Progenitor cell of endocrine pancreas (in vitro differentiated cells): Measurements from ENCODE around the gene PPP1R1C. TPM values are rescaled to one million over a fixed set of nuclear protein-coding genes. Genes with fewer than 3 reads are reported as not detected.

Experiments
- DNase-seq: peaks from one replicate; pipeline ENCODE4 v3.0.0; 2021; ENCODE audit warnings: low spot score; ENCODE audit not compliant: unreplicated experiment
- H3K27ac Mint-ChIP-seq: 2 replicates; pipeline ENCODE4 v1.8.0; 2021; ENCODE audit warnings: mild to moderate bottlenecking, moderate library complexity, mixed read lengths
- H3K27me3 Mint-ChIP-seq: 2 replicates; pipeline ENCODE4 v1.8.0; 2021; ENCODE audit warnings: mixed read lengths
- H3K36me3 Mint-ChIP-seq: 2 replicates; pipeline ENCODE4 v1.8.0; 2022; ENCODE audit warnings: mixed read lengths; ENCODE audit not compliant: insufficient read depth
- H3K4me1 Mint-ChIP-seq: 2 replicates; pipeline ENCODE4 v1.8.0; 2021; ENCODE audit warnings: low read depth, mixed read lengths
- H3K4me3 Mint-ChIP-seq: 2 replicates; pipeline ENCODE4 v1.8.0; 2021; ENCODE audit warnings: low read depth, mild to moderate bottlenecking, moderate library complexity, mixed read lengths
- H3K9me3 Mint-ChIP-seq: 2 replicates; pipeline ENCODE4 v1.8.0; 2021; ENCODE audit warnings: low read depth, mixed read lengths
- total RNA-seq: library from RNA; stranded (reverse); gene quantifications from 2 replicates; pipeline ENCODE4 v1.2.1, GENCODE V29; 2021
- TF ChIP-seq, protein P1 (sequence below): fragments of 200-600 bp; sonication (generic); IDR thresholded peaks from one replicate; pipeline ENCODE4 v1.5.0; 2021; ENCODE audit warnings: antibody characterized with exemption, mild to moderate bottlenecking; ENCODE audit not compliant: unreplicated experiment

The PPP1R1C gene
- total RNA-seq, 1 donor from 2014 or later = 5.6 TPM

DNA sequence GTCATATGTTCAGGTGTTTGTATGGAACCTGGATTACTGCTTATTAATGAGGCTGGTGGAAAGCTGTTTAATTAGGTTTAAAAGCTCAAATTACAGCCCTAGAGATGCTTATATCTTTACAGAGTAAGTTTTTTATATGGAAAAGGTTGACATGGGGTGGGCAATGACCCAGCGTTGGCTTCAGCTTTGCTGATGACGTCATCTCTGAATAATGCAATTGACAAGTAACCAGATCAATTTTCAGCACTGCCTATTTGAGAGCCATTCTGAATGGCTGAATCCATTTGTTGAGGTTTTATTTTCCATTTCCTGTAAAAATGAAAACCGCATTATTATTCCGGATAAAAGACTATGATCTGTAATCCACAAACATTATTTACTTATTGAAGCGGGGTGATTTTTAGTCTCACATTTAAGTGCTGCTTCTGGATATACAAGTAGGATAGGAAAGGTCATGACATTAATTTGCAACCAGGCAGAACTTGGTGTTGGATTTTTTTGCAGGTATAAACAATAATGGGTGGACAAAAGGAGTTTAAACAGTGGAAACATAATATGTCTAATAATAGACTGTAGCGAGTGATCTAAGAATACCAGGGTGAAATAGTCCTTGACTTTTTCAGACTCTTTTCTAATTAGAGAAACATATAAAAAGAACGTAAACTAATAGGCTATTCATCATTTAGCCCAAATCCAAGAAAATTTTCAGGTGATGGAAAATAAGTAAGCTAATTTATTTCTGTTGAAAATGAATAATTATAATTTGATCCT lies 2.7 kb downstream of the PPP1R1C start:
- Mint-ChIP-seq H3K36me3 (no peaks in the 10 kb centered on the region), H3K4me1 (peaks cover 7% of the 10 kb centered on the region), H3K4me3 (no peak overlapping the region), H3K27ac (no peak overlapping the region), H3K27me3 (no peaks in the 10 kb centered on the region), H3K9me3 (no peaks in the 10 kb centered on the region)
- TF ChIP-seq, protein P1, sequence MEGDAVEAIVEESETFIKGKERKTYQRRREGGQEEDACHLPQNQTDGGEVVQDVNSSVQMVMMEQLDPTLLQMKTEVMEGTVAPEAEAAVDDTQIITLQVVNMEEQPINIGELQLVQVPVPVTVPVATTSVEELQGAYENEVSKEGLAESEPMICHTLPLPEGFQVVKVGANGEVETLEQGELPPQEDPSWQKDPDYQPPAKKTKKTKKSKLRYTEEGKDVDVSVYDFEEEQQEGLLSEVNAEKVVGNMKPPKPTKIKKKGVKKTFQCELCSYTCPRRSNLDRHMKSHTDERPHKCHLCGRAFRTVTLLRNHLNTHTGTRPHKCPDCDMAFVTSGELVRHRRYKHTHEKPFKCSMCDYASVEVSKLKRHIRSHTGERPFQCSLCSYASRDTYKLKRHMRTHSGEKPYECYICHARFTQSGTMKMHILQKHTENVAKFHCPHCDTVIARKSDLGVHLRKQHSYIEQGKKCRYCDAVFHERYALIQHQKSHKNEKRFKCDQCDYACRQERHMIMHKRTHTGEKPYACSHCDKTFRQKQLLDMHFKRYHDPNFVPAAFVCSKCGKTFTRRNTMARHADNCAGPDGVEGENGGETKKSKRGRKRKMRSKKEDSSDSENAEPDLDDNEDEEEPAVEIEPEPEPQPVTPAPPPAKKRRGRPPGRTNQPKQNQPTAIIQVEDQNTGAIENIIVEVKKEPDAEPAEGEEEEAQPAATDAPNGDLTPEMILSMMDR = no peak
- DNase-seq = no peak

DNA sequence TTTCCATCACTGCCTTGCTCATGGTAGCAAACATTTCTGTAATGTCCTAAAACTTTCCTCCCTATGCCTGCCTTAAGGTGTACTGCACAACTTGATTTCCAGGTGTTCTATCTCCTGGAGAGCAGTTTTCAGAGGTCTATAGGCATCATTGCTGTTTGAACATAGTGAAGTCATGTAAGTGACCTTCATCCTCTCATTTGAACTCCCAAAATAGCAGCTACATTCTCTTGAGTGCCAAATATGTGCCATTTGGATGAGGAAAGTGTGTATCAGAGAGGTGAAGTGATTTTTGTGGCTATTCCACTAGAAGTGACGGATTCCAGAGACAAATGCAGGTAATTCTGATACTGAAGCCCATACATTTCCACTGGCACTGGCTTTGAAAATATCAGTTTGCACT lies 3.4 kb downstream of the PPP1R1C start:
- no peak for DNase-seq
- Mint-ChIP-seq H3K4me3 (no peak overlapping the region), H3K27ac (no peak overlapping the region), H3K27me3 (no peaks in the 10 kb centered on the region), H3K4me1 (peaks cover 7% of the 10 kb centered on the region), H3K36me3 (no peaks in the 10 kb centered on the region), H3K9me3 (no peaks in the 10 kb centered on the region)
- TF ChIP-seq, protein P1 = no peak

DNA sequence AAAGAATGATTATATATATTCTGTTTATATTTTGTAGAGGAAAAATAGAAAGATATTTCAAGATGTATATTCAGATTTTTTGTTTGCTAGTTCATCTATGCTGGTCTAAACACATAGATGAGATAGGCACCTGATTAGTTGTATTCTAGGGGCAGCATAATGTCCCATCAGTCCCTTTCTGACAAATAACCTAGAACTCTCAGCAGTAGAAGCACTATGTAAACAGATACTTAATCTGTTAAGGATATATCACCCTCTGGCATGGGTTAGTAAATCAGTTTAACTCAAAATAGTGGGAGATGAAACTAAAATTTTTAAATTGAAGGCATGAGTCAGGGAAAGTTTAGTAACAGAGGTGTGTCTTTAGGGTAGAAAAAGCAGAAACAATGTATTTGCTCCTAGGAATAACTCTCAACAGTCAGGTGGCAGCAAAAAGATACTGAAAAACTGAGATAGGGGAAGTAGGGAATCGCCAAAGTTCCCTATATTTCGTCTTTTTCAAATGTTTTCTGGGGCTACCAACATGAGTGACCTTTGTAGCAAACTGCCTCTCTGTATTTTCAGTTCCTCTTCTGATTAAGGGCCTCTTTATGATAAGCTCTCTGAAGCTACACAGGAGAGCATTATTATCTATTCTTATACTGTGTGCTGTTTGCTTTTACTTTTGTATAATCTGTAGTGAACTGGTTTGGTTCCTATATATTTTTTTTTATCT lies 5.7 kb downstream of the PPP1R1C start:
- Mint-ChIP-seq H3K4me1 (peaks cover 7% of the 10 kb centered on the region), H3K9me3 (no peaks in the 10 kb centered on the region), H3K27ac (no peak overlapping the region), H3K36me3 (no peaks in the 10 kb centered on the region), H3K4me3 (no peak overlapping the region), H3K27me3 (no peaks in the 10 kb centered on the region)
- TF ChIP-seq, protein P1 = no peak
- DNase-seq = no peak

DNA sequence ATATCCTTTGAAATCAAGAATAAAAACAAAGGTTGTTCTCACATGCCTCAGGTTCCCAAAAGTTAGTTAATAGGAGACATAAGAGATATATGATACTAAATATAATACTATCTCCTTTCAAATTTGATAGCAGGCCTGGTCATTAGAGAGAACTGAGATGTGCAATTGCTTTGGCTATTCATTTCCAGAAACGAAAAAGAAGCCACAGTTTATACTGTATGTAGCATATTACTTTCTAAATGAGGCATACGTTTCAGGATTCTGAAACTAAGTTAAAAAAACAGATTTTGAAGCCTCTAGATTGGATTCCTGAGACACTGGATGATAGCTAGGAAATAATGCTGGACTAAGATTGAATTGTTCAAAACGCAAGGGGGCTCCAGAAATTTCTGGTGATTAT lies 7.1 kb downstream of the PPP1R1C start:
- H3K27me3 Mint-ChIP-seq = no peaks in the 10 kb centered on the region
- H3K4me1 Mint-ChIP-seq = peaks cover 7% of the 10 kb centered on the region
- H3K27ac Mint-ChIP-seq = no peak overlapping the region
- TF ChIP-seq, protein P1 = no peak
- H3K9me3 Mint-ChIP-seq = no peaks in the 10 kb centered on the region
- H3K36me3 Mint-ChIP-seq = no peaks in the 10 kb centered on the region
- no peak overlapping the region for H3K4me3 Mint-ChIP-seq
- no peak for DNase-seq

DNA sequence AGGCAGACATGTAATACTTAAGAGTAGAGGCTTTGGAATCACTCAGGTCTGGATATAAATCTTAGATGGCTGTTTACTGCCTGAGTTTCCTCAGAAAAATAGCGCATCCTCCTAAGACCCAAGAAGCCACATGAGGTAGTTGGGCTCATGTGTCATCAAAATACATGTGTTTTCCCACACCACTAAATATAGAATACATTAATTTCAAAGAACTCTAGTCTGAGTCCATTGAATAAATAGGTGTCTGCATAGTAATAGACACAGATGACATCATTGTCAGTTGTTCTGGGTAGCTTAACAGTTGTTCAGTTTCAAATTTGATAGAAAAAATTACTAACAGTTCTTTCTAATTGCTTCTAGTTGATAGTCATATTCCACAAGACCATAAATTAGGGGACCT lies 9.6 kb downstream of the PPP1R1C start:
- TF ChIP-seq, protein P1 = no peak
- Mint-ChIP-seq H3K27me3 (no peaks in the 10 kb centered on the region), H3K27ac (no peak overlapping the region), H3K4me1 (peaks cover 4% of the 10 kb centered on the region), H3K9me3 (no peaks in the 10 kb centered on the region), H3K36me3 (no peaks in the 10 kb centered on the region), H3K4me3 (no peak overlapping the region)
- DNase-seq = no peak
